Dedifferentiated amniotic fluid mesenchymal stem cell (primary cell): Measurements from ENCODE around the gene CGB3.
A peak's percentile ranks its signal among the peaks of the same experiment; 100 is the strongest.
"Not testable (repeated sequence)": the region's sequence is repeated elsewhere in the genome, so short reads cannot be mapped to it uniquely, and the experiment has no call there.

Experiments
- DNase-seq: peaks from one replicate; pipeline ENCODE4 v3.0.0-alpha.2; 2016; ENCODE audit errors: extremely low spot score

Gene CGB3

DNA sequence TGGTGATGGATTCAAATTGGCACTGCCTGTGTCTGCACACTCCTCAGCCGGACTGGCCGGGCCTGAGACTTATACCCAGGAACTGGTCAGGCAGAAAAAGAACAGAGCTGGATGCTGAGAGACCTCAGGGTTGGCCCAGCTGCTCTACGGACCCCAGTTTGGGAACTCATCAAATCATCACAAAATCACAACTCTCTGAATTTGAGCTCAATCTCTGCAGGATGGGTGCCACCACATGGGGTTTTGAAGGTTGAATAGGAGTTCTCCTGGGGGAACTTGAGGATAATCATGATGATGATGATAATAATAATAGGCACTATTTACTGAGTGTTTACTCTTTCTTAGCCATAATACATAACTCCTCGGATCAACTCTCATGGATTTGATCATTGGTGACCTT is 18.5 kb upstream of the CGB3 start:
- DNase-seq = not testable (repeated sequence)

DNA sequence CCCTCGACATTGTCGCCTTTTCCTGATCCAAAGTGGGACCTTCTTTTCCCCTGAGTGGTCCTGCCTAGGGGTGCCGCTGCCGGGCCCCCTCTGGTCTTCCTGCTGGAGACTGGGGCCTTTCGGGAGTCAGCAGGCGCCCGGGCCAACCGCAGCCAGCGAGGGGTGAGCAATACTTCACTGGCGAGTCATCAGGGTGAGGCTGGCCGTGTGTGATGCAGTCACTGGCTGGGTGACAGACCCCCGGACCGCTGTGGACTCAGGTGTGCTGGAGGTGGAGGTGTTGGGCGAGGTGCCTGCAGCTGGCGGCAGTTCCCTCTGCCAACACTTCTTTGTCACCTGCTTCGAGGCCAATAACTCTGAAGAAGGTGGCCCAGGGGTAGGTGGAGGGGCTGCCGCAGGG is 18.0 kb upstream of the CGB3 start:
- DNase-seq = no peak

DNA sequence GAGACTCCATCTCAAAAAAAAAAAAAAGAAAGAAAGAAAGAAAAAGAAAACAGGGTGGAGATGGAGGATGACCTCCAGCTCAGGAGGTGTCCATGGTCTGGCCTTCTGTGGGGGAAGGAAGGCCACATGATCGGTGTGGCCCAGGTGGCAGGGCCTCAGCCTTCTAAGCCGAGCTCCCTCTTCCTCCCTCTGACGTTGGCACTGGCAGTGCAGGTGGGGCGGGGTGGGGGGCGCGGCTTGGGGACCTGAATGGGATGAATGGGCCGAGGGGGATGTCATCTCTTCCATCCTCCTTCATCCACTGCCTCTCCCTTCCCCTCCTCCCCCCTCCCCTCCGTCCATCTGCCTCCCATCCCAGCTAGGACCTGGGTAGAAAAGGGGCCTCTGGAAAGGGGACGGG is 15.6 kb upstream of the CGB3 start:
- not testable (repeated sequence) for DNase-seq

DNA sequence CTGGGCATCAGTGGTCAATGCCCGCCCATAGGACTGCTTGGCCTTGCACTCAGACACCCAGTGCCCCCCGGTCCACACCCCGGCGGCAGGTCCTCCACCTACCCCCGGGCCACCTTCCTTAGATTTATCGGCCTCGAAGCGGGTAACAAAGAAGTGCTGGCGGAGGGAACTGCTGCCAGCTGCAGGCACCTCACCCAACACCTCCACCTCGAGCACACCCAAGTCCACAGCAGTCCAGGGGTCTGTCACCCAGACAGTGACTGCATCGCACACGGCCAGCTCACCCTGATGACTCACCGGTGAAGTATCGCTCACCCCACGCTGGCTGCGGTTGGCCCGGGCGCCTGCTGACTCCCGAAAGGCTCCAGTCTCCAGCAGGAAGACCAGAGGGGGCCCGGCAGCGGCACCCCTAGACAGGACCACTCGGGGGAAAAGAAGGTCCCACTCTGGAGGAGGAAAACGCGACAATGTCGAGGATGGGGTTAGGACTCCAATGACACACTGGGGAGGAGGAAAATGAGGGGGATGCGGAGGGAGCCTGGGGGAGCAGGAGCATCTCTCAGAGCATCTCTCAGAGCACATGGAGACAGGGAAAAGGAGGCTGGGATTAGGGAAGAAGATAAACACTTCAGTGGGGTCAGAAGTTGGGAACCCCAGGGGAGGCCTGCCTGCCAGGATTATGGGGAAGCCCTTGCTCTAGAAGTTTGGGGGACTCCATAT is 14.6 kb upstream of the CGB3 start:
- DNase-seq = not testable (repeated sequence)

DNA sequence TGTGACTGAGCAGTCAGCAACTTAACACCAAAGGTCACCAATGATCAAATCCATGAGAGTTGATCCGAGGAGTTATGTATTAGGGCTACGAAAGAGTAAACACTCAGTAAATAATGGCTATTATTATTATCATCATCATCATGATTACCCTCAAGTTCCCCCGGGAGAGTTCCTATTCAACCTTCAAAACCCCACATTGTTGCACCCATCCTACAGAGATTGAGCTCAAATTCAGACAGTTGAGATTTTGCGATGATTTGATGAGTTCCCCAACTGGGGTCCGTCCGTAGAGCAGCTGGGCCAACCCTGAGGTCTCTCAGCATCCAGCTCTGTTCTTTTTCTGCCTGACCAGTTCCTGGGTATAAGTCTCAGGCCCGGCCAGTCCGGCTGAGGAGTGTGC is 14.0 kb upstream of the CGB3 start:
- not testable (repeated sequence) for DNase-seq

DNA sequence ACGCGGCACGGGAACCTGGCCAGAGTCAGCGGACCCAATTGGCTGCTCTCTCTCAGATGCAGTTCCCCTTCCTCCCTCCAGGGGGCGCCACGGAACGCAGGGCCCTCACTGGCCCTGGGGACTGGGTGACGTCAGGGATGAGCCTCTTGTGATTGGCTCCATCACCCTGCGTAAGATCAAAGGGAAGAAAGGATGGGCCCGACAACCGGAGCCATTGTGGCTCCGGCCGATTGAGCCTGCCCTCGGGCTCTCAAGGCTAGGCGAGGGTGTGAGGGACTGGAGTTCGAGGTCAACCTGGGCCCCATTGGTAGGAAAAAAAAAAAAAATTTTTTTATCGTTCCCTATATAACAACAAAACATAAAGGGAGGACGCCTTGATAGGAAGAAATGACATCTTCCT is 12.7 kb upstream of the CGB3 start, which contains the start of gene CGB1:
Gene CGB1, minus strand, starts transcription at position 81 of the 400 bp plus-strand sequence. CDS start 184 bp downstream, outside the sequence.
- DNase-seq = not testable (repeated sequence)

DNA sequence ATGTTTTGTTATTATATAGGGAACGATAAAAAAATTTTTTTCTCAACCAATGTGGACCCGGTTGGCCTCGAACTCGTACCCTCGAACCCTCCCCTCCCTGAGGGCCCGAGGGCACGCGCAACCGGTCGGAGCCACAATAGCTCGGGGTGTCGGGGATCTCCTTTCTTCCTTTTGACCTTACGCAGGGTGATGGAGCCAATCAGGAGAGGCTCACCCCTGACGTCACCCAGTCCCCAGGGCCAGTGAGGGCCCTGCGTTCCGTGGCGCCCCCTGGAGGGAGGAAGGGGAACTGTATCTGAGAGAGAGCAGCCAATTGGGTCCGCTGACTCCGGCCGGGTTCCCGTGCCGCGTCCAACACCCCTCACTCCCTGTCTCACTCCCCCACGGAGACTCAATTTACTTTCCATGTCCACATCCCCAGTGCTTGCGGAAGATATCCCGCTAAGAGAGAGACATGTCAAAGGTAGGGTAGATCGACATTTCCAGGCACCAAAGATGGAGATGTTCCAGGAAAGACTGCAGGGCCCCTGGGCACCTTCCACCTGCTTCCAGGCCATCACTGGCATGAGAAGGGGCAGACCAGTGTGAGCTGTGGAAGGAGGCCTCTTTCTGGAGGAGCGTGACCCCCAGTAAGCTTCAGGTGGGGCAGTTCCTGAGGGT is 7.6 kb upstream of the CGB3 start, which contains the start of gene CGB2:
Gene CGB2, plus strand, starts transcription at position 249 of the 660 bp plus-strand sequence. Its CDS starts 206 bp downstream, at position 455.
- not testable (repeated sequence) for DNase-seq

DNA sequence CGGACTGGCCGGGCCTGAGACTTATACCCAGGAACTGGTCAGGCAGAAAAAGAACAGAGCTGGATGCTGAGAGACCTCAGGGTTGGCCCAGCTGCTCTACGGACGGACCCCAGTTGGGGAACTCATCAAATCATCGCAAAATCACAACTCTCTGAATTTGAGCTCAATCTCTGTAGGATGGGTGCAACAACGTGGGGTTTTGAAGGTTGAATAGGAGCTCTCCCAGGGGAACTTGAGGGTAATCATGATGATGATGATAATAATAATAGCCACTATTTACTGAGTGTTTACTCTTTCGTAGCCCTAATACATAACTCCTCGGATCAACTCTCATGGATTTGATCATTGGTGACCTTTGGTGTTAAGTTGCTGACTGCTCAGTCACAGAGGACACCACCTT is 6.2 kb upstream of the CGB3 start:
- DNase-seq = not testable (repeated sequence)

DNA sequence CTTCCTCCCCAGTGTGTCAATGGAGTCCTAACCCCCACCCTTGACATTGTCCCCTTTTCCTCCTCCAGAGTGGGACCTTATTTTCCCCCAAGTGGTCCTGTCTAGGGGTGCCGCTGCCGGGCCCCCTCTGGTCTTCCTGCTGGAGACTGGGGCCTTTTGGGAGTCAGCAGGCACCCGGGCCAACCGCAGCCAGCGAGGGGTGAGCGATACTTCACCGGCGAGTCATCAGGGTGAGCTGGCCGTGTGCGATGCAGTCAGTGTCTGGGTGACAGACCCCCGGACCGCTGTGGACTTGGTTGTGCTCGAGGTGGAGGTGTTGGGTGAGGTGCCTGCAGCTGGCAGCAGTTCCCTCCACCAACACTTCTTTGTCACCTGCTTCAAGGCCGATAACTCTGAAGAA is 5.6 kb upstream of the CGB3 start:
- not testable (repeated sequence) for DNase-seq

DNA sequence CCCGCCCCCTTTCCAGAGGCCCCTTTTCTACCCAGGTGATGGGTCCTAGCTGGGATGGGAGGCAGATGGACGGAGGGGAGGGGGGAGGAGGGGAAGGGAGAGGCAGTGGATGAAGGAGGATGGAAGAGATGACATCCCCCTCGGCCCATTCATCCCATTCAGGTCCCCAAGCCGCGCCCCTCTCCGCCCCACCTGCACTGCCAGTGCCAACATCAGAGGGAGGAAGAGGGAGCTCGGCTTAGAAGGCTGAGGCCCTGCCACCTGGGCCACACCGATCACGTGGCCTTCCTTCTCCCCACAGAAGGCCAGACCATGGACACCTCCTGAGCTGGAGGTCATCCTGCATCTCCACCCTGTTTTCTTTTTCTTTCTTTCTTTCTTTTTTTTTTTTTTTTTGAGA is 4.6 kb upstream of the CGB3 start:
- DNase-seq = not testable (repeated sequence)

DNA sequence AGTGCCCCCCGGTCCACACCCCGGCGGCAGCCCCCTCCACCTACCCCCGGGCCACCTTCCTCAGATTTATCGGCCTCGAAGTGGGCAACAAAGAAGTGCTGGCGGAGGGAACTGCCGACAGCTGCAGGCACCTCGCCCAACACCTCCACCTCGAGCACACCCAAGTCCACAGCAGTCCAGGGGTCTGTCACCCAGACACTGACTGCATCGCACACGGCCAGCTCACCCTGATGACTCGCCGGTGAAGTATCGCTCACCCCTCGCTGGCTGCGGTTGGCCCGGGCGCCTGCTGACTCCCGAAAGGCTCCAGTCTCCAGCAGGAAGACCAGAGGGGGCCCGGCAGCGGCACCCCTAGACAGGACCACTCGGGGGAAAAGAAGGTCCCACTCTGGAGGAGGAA is 1.5 kb upstream of the CGB3 start:
- DNase-seq = not testable (repeated sequence)

DNA sequence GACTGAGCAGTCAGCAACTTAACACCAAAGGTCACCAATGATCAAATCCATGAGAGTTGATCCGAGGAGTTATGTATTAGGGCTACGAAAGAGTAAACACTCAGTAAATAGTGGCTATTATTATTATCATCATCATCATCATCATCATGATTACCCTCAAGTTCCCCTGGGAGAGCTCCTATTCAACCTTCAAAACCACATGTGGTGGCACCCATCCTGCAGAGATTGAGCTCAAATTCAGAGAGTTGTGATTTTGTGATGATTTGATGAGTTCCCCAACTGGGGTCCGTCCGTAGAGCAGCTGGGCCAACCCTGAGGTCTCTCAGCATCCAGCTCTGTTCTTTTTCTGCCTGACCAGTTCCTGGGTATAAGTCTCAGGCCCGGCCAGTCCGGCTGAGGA is 955 bp upstream of the CGB3 start:
- DNase-seq = not testable (repeated sequence)

DNA sequence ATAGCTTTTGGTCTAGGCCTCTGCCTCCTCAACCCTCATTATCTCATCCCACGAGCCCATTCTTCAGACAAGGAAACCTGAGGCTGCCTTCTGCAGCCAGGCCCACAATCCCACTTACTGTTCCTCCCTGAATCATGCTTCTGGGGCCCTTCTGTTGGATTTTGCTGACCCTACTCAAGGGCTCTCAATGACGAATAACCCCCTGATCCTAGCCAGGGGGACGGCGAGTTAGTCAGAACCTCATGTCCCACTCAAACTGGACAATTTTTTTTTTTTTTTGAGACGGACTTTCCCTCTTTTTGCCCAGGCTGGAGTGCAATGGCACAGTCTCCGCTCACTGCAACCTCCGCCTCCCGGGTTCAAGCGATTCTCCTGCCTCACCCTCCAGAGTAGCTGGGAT is 2.0 kb downstream of the CGB3 start:
- no peak for DNase-seq

DNA sequence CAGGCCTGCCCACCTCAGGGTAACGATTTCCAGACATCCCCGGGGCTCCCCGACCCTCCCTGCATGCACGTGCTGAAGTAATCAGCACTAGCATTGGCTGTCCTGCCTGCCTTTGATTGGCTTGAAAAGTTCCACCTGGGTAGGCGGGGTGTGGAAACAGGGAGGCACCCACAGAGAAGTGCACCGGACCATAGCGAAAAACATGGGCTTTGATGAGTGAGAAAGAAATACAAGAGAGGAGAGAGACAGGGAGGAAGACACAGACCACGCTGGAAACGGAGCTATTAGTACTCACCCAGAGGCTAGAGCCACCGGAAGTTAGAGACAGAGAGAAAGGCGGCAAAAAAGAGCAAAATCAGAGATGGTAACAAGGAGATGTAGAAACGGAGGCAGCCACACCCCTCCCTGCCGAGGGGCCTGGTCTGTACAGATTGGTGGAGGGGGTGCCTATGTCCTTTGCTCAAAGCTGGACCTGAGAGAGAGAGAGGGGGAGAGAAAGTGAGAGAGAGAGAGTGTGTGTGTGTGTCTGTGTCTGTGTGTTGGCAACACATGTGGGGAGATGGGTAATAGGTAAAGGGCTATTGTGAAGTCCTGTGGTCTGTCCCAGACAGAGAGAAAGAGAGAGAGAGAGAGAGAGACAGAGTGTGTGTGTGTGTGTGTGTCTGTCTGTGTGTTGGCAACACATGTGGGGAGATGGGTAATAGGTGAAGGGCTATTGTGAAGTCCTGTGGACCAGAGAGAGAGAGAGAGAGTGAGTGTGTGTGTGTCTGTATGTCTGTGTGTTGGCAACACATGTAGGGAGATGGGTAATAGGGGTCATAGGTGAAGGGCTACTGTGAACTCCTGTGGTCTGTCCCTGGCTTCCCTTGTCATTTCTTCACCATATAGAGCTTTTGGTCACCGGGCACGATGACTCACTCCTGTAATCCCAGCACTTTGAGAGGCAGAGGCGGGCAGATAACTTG is 2.9 kb downstream of the CGB3 start:
- DNase-seq = no peak

DNA sequence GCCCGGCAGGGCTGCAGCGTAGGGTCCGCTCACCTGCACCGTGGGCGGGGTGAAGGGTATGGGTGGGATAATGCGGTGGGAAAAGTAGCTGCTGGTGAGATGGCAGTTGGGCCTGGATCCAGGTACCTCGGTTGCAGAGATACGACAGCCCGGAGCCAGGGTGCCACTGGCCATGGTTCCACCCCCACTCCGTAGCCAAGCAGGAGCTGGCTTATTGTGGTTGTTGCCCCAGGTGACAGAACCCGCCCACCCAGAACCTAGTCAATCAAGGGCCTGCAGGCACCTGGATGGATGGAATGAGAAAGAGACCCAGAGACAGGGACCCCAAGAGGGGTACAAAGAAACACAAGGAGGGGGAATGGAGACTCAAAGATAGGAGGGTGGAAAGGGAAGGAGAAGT is 3.8 kb downstream of the CGB3 start:
- no peak for DNase-seq

DNA sequence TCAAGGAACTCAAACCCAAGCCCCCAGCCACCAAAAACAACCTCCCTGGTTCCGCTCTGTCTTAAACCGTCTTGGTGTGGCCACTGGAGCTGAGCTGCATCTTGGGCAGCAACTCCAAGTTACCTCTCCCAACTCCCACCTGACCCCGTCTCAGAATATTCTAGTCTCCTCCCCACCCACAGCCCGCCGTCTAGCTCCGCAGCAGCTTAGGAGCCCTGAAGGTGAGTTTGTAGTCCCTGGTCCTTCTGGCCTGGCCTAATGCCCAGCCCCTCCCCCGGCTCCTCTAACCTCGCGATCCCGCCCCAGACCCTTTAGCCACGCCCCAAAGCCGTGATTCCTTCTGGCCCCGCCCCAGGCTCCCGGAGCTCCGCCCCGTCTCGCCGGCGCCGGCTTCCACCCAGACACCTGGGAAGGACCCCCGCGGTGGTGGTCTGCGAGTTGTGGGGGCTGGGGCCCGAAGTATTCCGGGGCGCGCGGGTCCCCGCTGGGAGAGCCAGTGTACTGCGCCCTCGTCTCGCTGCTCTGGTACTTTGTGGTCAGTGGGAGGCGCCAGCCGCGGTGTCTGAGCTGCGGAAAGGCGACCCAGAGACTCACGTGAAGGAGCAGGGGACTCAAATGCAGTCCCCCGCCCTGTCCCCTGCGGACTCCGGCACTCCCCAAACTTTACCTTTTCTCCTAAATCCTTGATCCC is 4.7 kb downstream of the CGB3 start:
- no peak for DNase-seq

DNA sequence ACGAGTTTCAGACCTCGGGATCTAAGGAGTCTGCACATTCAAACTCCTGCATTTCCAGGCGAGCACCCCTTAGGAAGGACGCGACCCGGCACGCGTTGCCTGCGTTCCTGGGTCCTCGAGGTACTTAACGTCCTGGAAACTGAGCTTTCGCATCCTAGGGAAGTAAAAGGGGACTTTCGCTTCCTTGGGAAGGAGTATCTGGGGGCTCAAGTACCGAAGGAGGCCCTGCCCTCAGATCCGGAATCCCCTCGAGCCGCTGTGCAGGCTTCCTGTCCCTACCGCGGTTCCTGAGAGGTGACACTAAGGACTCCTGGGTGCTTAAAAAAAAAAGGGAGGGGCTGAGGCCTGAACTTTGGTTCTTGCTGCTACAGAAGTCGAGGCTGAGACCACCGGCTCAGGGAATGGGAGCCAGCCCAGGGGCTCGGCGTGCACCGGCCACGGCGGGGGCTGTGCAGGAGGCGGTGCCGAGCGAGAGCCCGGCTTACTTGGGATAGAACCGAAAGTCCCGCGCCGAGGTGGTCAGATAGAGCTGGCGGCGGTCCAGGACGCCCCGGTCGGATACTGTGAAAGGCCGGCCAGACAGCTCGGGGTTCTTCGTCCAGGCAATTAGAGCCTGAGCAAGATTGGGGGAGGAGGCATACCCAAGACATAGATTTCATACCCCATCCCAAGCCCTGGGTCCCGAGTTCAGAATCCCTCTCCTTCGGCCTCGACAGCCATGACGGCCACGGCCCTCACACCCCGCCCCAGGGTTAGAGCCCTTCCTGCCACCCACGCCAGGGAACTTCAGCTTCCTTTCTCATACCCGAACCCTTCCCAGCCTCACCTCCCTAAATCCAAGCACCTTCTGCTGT is 5.5 kb downstream of the CGB3 start:
- not testable (repeated sequence) for DNase-seq

DNA sequence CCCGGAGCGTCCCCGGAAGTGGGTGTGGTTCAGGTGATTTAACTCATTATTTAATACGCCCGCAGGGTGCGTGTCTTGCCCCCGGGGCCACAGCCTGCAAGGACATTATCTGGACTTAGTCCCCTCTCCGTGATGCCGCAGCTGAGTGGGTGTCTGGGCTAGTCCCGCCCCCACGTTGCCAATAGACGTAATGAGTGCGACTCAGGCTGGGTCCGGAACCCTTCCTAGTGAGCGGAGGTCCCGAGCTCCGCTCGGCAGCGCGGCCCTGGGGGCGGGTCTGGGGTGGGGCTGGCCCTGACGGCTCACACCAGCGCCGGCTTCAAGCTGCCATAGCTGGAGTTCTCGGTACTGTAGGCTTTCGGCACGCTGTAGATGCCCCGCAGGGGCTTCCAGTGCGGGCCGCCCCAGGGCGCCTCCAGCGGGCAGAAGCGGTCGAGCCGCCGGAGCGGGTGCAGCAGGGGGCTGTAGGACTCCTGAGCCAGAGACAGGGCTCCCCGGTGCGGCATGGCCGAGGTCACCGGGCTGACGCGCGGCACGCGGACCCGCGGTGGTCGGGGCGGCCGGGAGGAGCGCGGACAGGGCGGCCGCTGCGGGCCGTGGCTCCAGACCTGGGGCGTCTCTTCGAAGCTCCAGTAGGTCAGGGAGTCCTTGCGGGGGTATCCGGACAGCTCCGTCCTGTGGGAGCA is 6.3 kb downstream of the CGB3 start:
- DNase-seq = peak; percentile 14

DNA sequence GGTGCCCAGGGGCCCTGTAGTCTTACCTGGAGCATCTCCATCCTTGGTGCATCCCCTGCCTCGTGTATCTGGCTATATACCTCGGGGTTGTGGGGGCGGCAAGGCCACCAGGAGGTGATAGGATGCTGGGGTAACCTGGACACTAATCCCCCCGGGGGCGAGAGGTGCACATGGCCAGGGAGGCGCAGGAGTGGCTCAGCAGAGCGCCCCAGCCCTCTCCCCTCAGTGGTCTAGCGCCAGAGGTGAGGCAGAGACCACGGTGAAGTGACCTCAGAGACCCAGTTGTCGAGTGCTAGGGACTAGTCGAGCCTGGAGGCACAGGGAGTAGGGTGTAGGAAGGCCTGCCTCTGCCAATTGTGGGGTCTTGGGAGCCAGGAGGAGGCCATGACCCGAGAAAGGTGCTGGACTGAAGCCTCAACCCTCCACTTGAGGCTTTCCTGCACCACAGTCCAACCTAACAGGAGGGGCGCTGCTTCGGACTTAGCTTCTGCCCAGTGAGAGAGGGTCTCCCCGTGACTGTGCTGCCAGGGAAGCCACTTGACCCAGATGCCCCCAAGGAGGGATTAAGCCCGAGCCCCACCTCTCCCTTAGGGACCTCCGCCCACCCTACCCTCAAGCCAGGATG is 7.0 kb downstream of the CGB3 start, which contains the start of gene LHB:
Gene LHB, minus strand, starts transcription at position 51 of the 625 bp plus-strand sequence. Its CDS starts 10 bp downstream, at position 41.
- DNase-seq = no peak
